OCI-LY3 (cell line): Measurements from ENCODE around the gene PAK5.

ENCODE experiments used
- H2AFZ ChIP-seq: fragments of 200-600, 300-600 bp; shearing (Covaris generic); 2 replicates; pipeline ENCODE4 v1.6.0; 2014; ENCODE audit warnings: antibody characterized with exemption, low read depth, low read length
- H3K27ac ChIP-seq: fragments of 200-600, 300-600 bp; sonication (generic); 2 replicates; pipeline ENCODE4 v1.5.1; 2014; ENCODE audit warnings: mild to moderate bottlenecking, low read length, moderate library complexity, mixed read lengths
- H3K27me3 ChIP-seq: fragments of 200-600, 300-600 bp; sonication (generic); 2 replicates; pipeline ENCODE4 v1.6.1; 2014; ENCODE audit warnings: low read depth, low read length, mixed read lengths
- H3K36me3 ChIP-seq: fragments of 200-600, 300-600 bp; sonication (generic); replicated peaks from 2 replicates; pipeline ENCODE3; 2014; ENCODE audit warnings: low read depth, low read length, mixed read lengths
- H3K4me1 ChIP-seq: fragments of 300-600, 200-600 bp; sonication (generic); 2 replicates; pipeline ENCODE4 v1.6.1; 2014; ENCODE audit warnings: low read length, mixed read lengths
- H3K4me2 ChIP-seq: fragments of 200-600, 300-600 bp; sonication (generic); 2 replicates; pipeline ENCODE4 v1.6.1; 2014; ENCODE audit warnings: low read length, mixed read lengths
- H3K4me3 ChIP-seq: fragments of 300-600, 200-600 bp; sonication (generic); 2 replicates; pipeline ENCODE4 v1.5.1; 2014; ENCODE audit warnings: antibody characterized with exemption, mild to moderate bottlenecking, low read length, moderate library complexity
- H3K79me2 ChIP-seq: fragments of 300-600, 200-600 bp; shearing (Covaris generic); 2 replicates; pipeline ENCODE4 v1.6.1; 2014; ENCODE audit warnings: mild to moderate bottlenecking, low read length, mixed read lengths
- H3K9ac ChIP-seq: fragments of 300-600, 200-600 bp; shearing (Covaris generic); 2 replicates; pipeline ENCODE4 v1.6.0; 2014; ENCODE audit warnings: mild to moderate bottlenecking, low read length, moderate library complexity
- H3K9me3 ChIP-seq: fragments of 200-600, 300-600 bp; shearing (Covaris generic); 2 replicates; pipeline ENCODE4 v1.6.1; 2014; ENCODE audit warnings: low read length, mixed read lengths; ENCODE audit not compliant: insufficient read depth
- H4K20me1 ChIP-seq: fragments of 200-600, 300-600 bp; sonication (generic); 2 replicates; pipeline ENCODE4 v1.6.1; 2016; ENCODE audit warnings: low read length, mixed read lengths; ENCODE audit not compliant: insufficient read depth
- CTCF ChIP-seq: fragments of 200-600, 300-600 bp; sonication (generic); IDR thresholded peaks from 2 replicates; pipeline ENCODE4 v1.5.1; 2014; ENCODE audit warnings: antibody characterized with exemption, low read length, low read depth
- EZH2phosphoT487 ChIP-seq: fragments of 200-600 bp; shearing (Covaris generic); IDR thresholded peaks from 2 replicates; pipeline ENCODE4 v1.6.1; 2018; ENCODE audit warnings: antibody characterized with exemption, mixed run types, low read depth

Gene PAK5

GRCh38 chr20:9839626-9840025 lies 750 bp upstream of the PAK5 start:
- Histone ChIP-seq H3K79me2 (no peaks in the 10 kb centered on the region), H2AFZ (no peak overlapping the region), H3K36me3 (no peaks in the 10 kb centered on the region), H3K4me2 (no peak overlapping the region), H3K27ac (no peak overlapping the region), H3K4me3 (no peak overlapping the region), H4K20me1 (no peaks in the 10 kb centered on the region), H3K27me3 (no peaks in the 10 kb centered on the region), H3K4me1 (no peaks in the 10 kb centered on the region), H3K9me3 (no peaks in the 10 kb centered on the region), H3K9ac (no peak overlapping the region)
- TF ChIP-seq EZH2phosphoT487: no peak
- TF ChIP-seq CTCF: no peak

- H4K20me1 ChIP-seq: no peaks in the 10 kb centered on the region
- no peak overlapping the region for H2AFZ ChIP-seq
- no peaks in the 10 kb centered on the region for H3K36me3 ChIP-seq
- no peak overlapping the region for H3K9ac ChIP-seq
- TF ChIP-seq CTCF: no peak
- TF ChIP-seq EZH2phosphoT487: no peak
- H3K4me2 ChIP-seq: no peak overlapping the region
- no peak overlapping the region for H3K4me3 ChIP-seq
- no peaks in the 10 kb centered on the region for H3K27me3 ChIP-seq
- no peaks in the 10 kb centered on the region for H3K4me1 ChIP-seq
- H3K9me3 ChIP-seq: no peaks in the 10 kb centered on the region
- no peaks in the 10 kb centered on the region for H3K79me2 ChIP-seq
- H3K27ac ChIP-seq: no peak overlapping the region
Observed at GRCh38 chr20:9838035-9838377, 870 bp downstream of the PAK5 start.

- Histone ChIP-seq H3K27me3 (no peaks in the 10 kb centered on the region), H3K9ac (no peak overlapping the region), H3K27ac (no peak overlapping the region), H3K79me2 (no peaks in the 10 kb centered on the region), H2AFZ (no peak overlapping the region), H3K4me2 (no peak overlapping the region), H3K4me3 (no peak overlapping the region), H3K9me3 (no peaks in the 10 kb centered on the region), H3K4me1 (no peaks in the 10 kb centered on the region), H3K36me3 (no peaks in the 10 kb centered on the region), H4K20me1 (no peaks in the 10 kb centered on the region)
- TF ChIP-seq EZH2phosphoT487 (no peak), CTCF (no peak)
Observed at GRCh38 chr20:9837634-9838033, 1.2 kb downstream of the PAK5 start.

- TF ChIP-seq EZH2phosphoT487: no peak
- no peak for TF ChIP-seq CTCF
- Histone ChIP-seq H3K36me3 (no peaks in the 10 kb centered on the region), H3K4me3 (no peak overlapping the region), H2AFZ (no peak overlapping the region), H3K4me2 (no peak overlapping the region), H3K9me3 (no peaks in the 10 kb centered on the region), H3K9ac (no peak overlapping the region), H3K79me2 (no peaks in the 10 kb centered on the region), H3K27me3 (no peaks in the 10 kb centered on the region), H3K27ac (no peak overlapping the region), H4K20me1 (no peaks in the 10 kb centered on the region), H3K4me1 (no peaks in the 10 kb centered on the region)
Observed at GRCh38 chr20:9835302-9835701, 3.6 kb downstream of the PAK5 start.
